Fibroblast of lung (primary cell): ENCODE results near the gene NEURL1.

Experiments used
- EZH2 ChIP-seq: IDR thresholded peaks from 2 replicates; pipeline ENCODE4 v1.5.1; 2012; ENCODE audit warnings: low read length, control low read depth, mild to moderate bottlenecking; ENCODE audit errors: missing control alignments
- TF ChIP-seq, protein P1 (sequence below), 2 donors: IDR thresholded peaks in 1 of 2; conservative IDR thresholded peaks in 1 of 2; 1 replicate in 1 of 2; 2 replicates in 1 of 2; pipeline ENCODE4 v1.5.1; 2011 to 2012; ENCODE audit warnings: low read length in 2 of 2, control low read depth in 1 of 2, inconsistent platforms in 1 of 2, low read depth in 1 of 2, mild to moderate bottlenecking in 1 of 2

DNA sequence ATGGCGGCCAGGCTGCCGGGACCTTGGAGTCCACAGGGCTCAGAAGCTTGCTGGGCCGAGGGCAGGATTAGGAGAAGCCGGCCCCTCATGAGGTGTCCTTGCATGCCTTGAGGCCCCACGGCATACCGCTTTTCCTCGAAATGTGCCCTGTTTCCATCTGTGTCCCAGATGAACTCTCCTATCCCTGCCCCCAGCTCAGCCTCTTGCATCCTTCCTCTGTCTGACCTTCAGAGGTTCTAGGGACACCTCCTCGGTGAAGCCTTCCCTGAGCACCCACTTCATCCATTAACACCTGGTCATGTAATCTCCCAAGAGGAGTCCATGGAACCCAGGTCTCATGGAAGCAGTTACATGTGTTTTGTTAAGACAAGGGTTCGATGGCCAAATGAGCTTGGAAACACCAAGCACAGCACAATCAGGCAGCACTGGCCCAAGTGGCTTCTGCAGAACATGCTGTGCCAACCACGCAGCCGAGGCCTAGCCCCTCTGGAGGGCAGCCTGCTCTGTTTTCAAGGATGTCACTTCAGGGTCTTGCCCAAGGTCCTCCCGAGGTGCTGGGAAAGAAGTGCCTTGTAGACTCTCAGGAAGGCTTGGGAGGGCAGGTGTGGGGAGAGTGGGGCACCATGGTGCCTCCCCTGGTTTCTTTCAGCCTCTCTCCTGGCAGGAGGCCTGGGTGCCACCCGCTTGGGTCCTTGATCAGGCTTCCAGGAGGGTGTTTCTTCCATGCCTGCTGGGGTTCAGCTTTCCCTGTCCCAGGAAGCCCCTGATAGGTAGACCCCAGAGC, 124.3 kb downstream of the NEURL1 start:
- no peak for TF ChIP-seq EZH2
- TF ChIP-seq, protein P1, sequence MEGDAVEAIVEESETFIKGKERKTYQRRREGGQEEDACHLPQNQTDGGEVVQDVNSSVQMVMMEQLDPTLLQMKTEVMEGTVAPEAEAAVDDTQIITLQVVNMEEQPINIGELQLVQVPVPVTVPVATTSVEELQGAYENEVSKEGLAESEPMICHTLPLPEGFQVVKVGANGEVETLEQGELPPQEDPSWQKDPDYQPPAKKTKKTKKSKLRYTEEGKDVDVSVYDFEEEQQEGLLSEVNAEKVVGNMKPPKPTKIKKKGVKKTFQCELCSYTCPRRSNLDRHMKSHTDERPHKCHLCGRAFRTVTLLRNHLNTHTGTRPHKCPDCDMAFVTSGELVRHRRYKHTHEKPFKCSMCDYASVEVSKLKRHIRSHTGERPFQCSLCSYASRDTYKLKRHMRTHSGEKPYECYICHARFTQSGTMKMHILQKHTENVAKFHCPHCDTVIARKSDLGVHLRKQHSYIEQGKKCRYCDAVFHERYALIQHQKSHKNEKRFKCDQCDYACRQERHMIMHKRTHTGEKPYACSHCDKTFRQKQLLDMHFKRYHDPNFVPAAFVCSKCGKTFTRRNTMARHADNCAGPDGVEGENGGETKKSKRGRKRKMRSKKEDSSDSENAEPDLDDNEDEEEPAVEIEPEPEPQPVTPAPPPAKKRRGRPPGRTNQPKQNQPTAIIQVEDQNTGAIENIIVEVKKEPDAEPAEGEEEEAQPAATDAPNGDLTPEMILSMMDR (conservative IDR thresholded peaks at IDR 0.05 in 1 of 2, IDR thresholded peaks at IDR 0.05 in 1 of 2; ENCODE audit: low read depth in 1 of 2, low read length in 2 of 2): no peak
